Measurements from ENCODE around the gene PIK3R2.
"Not testable (repeated sequence)": the region's sequence is repeated elsewhere in the genome, so short reads cannot be mapped to it uniquely, and the experiment has no call there.

The PIK3R2 gene

DNA sequence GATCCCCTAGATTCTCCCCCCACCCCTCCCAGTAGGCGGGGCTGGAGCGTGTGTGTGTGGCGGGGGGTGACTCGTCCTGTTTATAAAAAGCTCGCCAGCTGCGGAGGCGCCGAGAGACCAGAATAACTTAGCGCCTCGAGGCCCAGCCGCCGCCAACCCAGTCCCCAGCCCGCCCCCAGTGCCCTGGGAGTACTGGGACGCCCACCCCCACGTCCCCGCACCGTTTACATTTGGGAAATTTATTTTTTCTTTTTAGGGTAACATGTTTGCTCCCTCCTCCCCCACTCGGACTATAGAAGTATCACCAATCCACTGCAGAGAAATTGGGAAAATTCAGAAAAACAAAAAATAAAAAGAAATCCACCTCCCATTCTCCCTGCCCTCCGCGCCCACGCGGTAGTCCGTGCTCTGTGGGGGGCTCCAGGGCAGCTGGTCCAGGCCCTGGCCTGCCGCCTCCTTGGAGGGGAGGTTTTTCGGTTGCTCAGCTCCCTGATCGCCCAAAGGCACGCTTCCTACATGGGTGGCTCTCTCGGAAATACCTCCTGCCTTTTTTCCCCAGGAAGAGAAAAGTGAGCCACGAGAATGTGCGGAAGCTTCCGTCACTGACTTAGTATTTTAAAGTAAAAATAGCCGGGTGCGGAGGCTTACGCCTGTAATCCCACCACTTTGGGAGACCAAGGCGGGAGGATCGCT, 52.4 kb downstream of the PIK3R2 start:
- peak; percentile 59 for DNase-seq

DNA sequence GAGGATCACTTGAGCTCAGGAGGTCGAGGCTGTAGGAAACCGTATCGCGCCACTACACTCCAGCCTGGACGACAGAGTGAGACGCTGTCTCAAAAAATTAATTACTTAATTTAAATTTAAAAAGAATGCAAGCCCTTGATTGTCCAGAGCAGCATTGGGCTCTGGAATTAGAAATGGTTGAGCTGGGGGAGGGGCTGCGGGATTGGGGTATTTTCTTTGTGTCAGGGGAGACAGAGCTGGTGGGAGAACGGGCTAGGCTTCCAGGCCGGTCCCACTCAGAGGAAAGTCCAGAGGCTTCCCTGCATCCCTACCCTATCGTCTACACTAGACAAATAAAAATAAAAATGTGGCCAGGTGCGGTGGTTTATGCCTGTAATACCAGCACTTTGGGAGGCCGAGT, 53.1 kb downstream of the PIK3R2 start:
- no peak for DNase-seq

DNA sequence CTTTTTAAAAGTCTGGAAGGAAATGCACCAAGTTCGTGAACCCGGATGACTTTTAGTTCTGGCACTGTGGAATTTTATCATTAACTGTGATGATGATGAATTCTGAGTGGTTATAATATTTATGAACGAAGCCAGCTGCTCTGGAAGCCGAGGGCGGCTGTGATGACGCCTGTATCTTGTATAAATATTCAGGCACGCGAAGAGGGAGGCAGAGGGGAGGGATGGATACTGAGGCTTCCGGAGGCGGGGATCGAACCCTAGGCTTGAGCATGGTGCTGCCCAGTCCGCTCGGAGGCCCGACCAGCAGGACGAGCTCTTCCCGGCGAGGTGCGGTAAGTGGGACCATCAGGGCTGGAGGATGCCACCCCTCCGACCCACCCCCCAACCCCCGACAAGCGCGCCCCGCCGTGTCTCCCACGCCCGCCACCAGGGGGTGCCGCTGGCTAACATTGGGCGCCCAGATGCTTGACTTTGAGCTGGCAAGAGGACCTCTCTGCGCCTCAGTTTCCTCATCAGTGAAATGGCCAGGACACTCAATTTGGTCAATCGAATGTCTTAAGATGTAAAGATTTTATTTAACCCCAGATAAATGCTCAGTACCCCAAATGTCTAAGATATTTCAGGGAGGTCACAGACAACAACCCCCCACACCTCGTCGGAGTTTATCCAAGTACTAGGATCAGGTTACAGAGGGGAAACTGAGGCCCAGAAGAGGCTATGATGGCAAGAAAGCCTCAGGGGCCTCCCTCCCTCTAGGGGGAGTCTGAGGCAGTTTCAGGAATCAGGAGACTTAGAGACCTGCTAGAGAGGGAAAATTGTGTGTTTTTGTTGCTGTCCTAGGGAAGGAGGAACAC, 55.4 kb downstream of the PIK3R2 start:
- peak; percentile 57 for DNase-seq

DNA sequence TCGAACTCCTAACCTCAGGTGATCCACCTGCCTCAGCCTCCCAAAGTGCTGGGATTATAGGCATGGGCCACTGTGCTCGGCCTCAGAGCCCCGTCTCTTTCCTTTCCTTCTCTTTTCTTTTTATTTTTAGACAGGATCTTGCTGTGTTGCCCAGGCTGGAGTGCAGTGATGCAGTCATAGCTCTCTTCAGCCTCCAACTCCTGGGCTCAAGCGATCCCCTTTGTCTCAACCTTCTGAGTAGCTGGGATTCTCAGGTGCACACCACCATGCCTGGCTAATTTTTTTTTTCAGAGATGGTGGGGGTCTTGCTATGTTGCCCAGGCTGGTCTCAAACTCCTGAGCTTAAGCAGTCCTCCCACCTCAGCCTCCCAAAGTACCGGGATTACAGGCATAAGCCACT, 56.9 kb downstream of the PIK3R2 start:
- not testable (repeated sequence) for DNase-seq

DNA sequence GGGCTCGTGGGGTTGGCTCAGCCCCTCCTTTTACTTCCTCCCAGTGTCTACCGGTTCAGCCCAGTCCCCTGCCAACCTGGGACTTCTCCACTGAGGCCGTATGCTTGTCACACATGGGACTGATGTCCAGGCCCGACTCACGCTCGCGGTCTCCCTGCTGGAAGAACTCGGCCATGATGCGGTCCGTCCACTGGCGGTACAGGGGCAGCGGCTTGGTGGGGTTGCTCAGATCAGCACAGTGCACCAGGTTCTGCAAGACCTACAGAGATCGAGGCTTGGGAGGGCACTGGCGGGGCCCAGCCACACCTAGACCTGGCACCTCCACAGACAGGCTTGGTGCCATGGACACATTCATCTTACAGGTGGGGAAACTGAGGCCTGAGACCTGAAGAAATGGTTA, 58.7 kb downstream of the PIK3R2 start:
- no peak for DNase-seq

DNA sequence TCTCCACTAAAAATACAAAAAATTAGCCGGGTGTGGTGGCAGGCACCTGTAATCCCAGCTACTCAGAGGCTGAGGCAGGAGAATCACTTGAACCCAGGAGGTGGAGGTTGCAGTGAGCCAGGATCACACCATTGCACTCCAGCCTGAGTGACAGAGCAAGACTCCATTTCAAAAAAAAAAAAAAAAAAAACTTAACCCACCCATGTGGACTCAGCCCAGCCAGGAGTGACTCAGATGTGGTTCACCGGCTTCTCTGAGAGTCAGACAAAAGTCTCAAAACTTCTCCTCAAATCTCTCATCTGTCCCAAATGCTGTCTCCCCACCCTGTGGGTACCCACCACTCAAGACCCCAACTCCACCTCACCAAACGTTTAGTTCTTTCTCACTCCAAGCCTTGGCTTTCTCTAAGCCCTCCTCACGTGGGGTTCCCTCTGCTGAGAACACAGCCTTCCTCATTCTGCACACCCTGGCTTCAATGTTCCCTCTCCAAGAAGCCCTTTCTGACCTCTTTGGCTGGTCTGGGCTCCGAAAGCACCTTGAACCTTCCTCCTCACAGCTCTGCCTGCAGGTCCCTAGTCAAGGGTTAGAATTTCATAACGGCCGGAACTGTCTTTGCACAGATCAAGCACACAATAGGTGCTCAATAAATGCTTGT, 61.9 kb downstream of the PIK3R2 start:
- no peak for DNase-seq

DNA sequence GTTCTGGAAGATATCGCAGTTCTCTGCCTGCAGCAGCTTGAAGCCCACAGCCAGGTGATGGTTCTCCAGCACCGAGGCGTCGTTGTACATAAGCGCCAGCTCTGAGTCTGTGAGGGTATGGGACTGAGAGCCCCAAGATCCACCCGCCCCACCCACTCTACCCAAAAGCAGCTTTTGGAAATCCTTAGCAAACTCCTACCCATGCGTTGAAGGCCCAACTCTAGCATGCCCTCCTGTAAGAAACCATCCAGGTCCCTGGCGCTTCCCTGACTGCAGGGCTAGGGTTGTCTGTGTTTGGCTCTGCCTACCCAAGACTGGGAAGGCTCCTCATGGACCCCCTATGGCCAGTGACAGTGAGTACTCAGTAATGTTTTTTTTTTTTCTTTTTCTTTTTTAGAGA, 63.8 kb downstream of the PIK3R2 start:
- DNase-seq = no peak

DNA sequence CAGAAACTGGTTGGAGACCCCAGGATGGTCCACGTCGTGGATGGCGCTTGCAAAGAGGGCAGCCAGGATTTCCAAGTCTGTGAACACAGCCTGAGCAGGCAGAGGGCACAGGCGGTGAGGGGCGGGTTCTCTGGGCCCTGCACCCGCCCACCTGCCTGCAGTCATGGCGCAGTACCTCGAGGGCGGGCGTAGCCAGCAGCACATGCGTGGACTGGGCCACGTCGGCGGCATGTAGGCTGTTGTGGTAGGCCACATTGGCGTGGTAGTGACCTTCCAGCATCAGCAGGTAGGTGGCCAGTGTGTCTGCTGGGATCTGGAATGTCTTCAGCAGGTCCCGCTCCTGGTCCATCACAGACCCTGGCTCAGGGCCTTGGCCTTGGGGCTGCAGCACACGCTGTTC, 65.2 kb downstream of the PIK3R2 start:
- no peak for DNase-seq

DNA sequence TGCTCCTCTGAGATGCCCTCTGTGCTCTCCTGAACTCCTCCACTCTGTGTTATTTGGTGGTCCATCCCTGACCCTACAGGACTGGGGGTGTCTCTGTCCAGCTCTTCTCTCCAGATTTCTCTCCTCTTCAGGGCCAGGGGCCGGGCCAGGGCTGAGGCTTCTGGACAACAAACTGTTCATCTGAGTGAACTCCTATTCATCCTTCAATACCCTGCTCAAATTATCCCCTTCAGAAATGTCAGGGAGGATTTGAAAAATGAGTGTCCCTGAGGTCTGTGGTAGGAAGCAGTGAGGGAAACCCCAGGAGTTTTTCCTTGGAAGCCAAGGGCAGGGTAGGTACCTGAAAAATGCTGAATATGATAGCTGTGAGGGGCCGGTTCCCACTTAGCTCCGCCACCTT, 65.6 kb downstream of the PIK3R2 start:
- DNase-seq = no peak
